Measurements from ENCODE around the gene NAALADL2.

DNA sequence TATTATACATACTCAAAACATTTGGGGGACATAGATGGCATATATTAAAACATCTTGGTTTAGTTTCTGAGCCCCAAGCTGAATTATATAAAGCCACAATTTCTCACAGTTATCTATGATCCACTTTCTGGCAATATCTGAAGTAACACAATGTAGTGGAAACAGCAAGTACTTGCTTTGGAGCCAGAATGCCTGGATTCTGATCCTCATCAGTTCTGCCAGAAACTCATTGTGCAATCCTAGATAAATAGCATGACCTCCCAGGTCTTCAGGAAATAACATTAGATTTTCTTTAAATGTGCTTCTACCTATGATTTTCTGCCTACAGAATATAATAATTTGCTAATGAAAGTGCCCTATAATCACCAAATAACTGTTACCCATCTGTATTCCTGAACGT is 544.9 kb downstream of the NAALADL2 start:
- TF ChIP-seq CTCF (IDR thresholded peaks at IDR 0.05) (no peak), POLR2AphosphoS5 (IDR thresholded peaks at IDR 0.05) (no peak)

Data from upper lobe of left lung (tissue), 4 donors.